Kidney epithelial cell (primary cell): ENCODE results near the gene CACNA1A. TPM values are rescaled to one million over a fixed set of nuclear protein-coding genes. Genes with fewer than 3 reads are reported as not detected.

ENCODE experiments used
- DNase-seq: peaks from one replicate; pipeline ENCODE4 v3.0.0-alpha.2; 2010; ENCODE audit warnings: low read depth
- H3K27me3 ChIP-seq: 2 replicates; pipeline ENCODE4 v1.6.0; 2011; ENCODE audit warnings: low read length; ENCODE audit not compliant: control insufficient read depth, insufficient read depth
- H3K36me3 ChIP-seq: 2 replicates; pipeline ENCODE4 v1.5.1; 2011; ENCODE audit warnings: low read length; ENCODE audit not compliant: control insufficient read depth, insufficient read depth
- H3K4me3 ChIP-seq: 2 replicates; pipeline ENCODE4 v1.5.1; 2011; ENCODE audit warnings: low read depth, mild to moderate bottlenecking, control low read depth, low read length
- total RNA-seq: library from RNA; depleted of rRNA; stranded (reverse); fragments of >200 nt; gene quantifications from 2 replicates; pipeline ENCODE4 v1.2.3, GENCODE V29; 2015
- TF ChIP-seq, protein P1 (sequence below): IDR thresholded peaks from 2 replicates; pipeline ENCODE4 v1.5.1; 2011; ENCODE audit warnings: mild to moderate bottlenecking, moderate library complexity, low read length, control low read depth, inconsistent platforms; ENCODE audit not compliant: insufficient read depth, poor library complexity, severe bottlenecking

Gene CACNA1A
- total RNA-seq, 1 donor from 2014 or later, result 0.29 TPM

- Histone ChIP-seq H3K27me3 (no peaks in the 10 kb centered on the region), H3K36me3 (no peaks in the 10 kb centered on the region), H3K4me3 (no peak overlapping the region)
- TF ChIP-seq, protein P1, sequence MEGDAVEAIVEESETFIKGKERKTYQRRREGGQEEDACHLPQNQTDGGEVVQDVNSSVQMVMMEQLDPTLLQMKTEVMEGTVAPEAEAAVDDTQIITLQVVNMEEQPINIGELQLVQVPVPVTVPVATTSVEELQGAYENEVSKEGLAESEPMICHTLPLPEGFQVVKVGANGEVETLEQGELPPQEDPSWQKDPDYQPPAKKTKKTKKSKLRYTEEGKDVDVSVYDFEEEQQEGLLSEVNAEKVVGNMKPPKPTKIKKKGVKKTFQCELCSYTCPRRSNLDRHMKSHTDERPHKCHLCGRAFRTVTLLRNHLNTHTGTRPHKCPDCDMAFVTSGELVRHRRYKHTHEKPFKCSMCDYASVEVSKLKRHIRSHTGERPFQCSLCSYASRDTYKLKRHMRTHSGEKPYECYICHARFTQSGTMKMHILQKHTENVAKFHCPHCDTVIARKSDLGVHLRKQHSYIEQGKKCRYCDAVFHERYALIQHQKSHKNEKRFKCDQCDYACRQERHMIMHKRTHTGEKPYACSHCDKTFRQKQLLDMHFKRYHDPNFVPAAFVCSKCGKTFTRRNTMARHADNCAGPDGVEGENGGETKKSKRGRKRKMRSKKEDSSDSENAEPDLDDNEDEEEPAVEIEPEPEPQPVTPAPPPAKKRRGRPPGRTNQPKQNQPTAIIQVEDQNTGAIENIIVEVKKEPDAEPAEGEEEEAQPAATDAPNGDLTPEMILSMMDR, result peak; percentile 8
- DNase-seq, result no peak
Observed at GRCh38 chr19:13526552-13526951, 20.3 kb upstream of the CACNA1A start.

GRCh38 chr19:13521066-13521465 lies 14.8 kb upstream of the CACNA1A start:
- no peaks in the 10 kb centered on the region for H3K36me3 ChIP-seq
- TF ChIP-seq, protein P1, result no peak
- DNase-seq, result no peak
- no peak overlapping the region for H3K4me3 ChIP-seq
- H3K27me3 ChIP-seq, result no peaks in the 10 kb centered on the region

GRCh38 chr19:13511947-13512346 lies 5.7 kb upstream of the CACNA1A start:
- TF ChIP-seq, protein P1, result no peak

GRCh38 chr19:13507053-13507611 lies 853 bp upstream of the CACNA1A start:
- Histone ChIP-seq H3K4me3 (no peak overlapping the region), H3K27me3 (peaks cover 32% of the 10 kb centered on the region), H3K36me3 (no peaks in the 10 kb centered on the region)
- no peak for DNase-seq
- TF ChIP-seq, protein P1, result no peak

More at GRCh38 chr19:13511947-13512346, 5.7 kb upstream of the CACNA1A start:
- no peak overlapping the region for H3K4me3 ChIP-seq
- H3K36me3 ChIP-seq, result no peaks in the 10 kb centered on the region
- no peak for DNase-seq
- peaks cover 11% of the 10 kb centered on the region for H3K27me3 ChIP-seq

- H3K27me3 ChIP-seq, result peaks cover 32% of the 10 kb centered on the region
- TF ChIP-seq, protein P1, result no peak
- no peak for DNase-seq
- no peaks in the 10 kb centered on the region for H3K36me3 ChIP-seq
- no peak overlapping the region for H3K4me3 ChIP-seq
Observed at GRCh38 chr19:13505761-13506470, 363 bp downstream of the CACNA1A start.

DNA sequence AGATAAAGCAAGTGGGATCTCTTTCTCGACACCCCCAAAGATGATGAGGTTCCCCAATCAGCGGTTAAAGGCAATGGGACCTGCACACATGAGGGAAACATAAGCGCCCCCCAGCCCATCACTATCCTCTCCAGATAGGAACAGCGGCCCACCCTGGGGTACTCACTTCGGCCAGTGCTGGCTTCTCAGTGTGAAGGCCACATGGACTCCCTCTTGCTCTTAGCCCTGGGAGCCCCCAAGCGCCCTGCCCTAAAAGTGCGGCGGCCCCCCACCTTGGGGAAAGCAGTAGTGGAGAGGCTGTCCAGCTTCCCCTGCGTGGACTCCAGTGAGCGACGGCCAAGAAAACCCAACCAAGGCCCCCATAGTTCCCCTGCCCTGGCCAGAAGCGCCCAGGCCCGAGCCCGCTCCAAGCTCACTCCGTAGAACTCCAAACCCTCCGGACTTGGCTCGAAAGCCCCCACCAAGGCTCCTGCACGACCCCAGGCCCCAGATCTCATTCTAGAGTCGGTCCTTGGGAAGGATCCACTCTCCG lies 1.0 kb downstream of the CACNA1A start:
- TF ChIP-seq, protein P1, result no peak
- Histone ChIP-seq H3K36me3 (no peaks in the 10 kb centered on the region), H3K27me3 (peaks cover 32% of the 10 kb centered on the region), H3K4me3 (no peak overlapping the region)
- no peak for DNase-seq
